GM12865 (cell line): ENCODE results near the gene UNKL.
A peak's percentile ranks its signal among the peaks of the same experiment; 100 is the strongest.

ENCODE experiments used
- DNase-seq: peaks from one replicate; pipeline ENCODE4 v3.0.0; 2010; ENCODE audit warnings: low read depth
- H3K4me3 ChIP-seq: 2 replicates; pipeline ENCODE4 v1.5.1; 2011; ENCODE audit warnings: mild to moderate bottlenecking, low read depth, low read length, control low read depth
- TF ChIP-seq, protein P1 (sequence below): IDR thresholded peaks from 2 replicates; pipeline ENCODE4 v1.5.1; 2011; ENCODE audit warnings: low read length, control low read depth, low read depth, inconsistent platforms; ENCODE audit not compliant: insufficient read depth; ENCODE audit errors: missing control alignments

Gene UNKL

DNA sequence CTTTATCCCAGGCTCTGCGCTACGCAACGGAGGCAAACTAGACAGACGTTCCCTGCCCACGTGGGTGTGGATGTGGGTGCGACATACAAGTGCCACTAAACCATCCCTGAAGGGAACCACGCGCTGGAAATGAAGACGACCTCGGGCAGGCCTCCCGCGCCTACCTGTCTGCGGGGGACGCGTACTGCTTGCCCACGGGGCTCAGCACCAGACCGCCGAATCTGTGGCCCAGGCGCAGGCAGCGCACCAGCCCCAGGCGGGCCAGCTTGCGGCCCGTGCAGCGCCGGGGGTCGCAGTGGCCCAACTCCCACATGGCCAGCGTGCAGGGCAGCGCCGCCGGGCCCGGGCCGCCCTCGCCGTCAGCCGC, 63.3 kb downstream of the UNKL start:
- H3K4me3 ChIP-seq, result peak overlapping the region; percentile 66
- TF ChIP-seq, protein P1, sequence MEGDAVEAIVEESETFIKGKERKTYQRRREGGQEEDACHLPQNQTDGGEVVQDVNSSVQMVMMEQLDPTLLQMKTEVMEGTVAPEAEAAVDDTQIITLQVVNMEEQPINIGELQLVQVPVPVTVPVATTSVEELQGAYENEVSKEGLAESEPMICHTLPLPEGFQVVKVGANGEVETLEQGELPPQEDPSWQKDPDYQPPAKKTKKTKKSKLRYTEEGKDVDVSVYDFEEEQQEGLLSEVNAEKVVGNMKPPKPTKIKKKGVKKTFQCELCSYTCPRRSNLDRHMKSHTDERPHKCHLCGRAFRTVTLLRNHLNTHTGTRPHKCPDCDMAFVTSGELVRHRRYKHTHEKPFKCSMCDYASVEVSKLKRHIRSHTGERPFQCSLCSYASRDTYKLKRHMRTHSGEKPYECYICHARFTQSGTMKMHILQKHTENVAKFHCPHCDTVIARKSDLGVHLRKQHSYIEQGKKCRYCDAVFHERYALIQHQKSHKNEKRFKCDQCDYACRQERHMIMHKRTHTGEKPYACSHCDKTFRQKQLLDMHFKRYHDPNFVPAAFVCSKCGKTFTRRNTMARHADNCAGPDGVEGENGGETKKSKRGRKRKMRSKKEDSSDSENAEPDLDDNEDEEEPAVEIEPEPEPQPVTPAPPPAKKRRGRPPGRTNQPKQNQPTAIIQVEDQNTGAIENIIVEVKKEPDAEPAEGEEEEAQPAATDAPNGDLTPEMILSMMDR, result no peak
- no peak for DNase-seq

DNA sequence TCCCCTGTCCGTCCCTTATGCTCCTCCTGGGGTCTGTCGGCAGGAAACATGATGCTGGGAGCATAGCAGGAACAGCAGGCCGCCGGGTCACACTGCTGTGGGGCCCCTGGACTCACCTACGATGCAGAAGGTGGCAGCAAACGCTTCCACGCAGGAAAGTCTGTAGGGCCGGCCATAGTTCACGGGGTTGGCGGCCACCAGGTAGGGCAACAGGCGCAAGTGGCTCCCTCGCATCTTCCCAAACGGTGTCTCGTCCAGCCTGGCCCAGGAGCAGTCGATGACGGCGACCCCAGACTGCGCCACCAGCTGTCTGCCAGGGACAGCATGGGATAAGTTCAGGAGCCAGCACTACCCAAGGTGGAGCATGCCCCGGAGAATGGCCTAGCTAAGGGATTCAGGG, 63.8 kb downstream of the UNKL start:
- H3K4me3 ChIP-seq, result peak overlapping the region; percentile 66
- TF ChIP-seq, protein P1, result no peak
- no peak for DNase-seq

GRCh38 chr16:1349951-1350350, 64.6 kb downstream of the UNKL start:
- H3K4me3 ChIP-seq, result no peak overlapping the region
- TF ChIP-seq, protein P1, result no peak
- no peak for DNase-seq

- H3K4me3 ChIP-seq, result no peak overlapping the region
- TF ChIP-seq, protein P1, result no peak
- no peak for DNase-seq
These were observed 65.2 kb downstream of the UNKL start for GRCh38 chr16:1349351-1349750.

DNA sequence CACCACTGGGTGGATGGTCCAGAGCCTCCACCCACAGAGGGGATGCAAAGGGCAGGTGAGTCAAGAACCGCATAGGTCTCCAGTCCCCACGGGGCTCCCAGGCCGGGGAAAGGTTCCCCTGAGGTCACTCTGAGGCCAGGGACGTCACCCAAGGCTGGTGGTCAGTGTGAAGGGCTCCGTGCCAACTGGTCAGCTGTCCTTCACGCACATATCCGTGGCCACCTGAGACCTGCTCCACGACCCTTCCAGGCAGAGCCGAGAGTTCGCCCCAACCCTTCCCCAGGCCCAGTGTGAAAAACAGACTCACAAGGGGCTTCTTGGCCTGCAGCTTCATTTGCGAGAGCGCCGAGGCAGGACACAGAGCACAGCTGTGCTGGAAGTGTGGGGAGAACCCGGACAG, 65.6 kb downstream of the UNKL start:
- DNase-seq, result no peak
- TF ChIP-seq, protein P1, result no peak
- H3K4me3 ChIP-seq, result no peak overlapping the region

GRCh38 chr16:1348441-1348840, 66.1 kb downstream of the UNKL start:
- H3K4me3 ChIP-seq, result no peak overlapping the region
- no peak for DNase-seq
- TF ChIP-seq, protein P1, result no peak

DNA sequence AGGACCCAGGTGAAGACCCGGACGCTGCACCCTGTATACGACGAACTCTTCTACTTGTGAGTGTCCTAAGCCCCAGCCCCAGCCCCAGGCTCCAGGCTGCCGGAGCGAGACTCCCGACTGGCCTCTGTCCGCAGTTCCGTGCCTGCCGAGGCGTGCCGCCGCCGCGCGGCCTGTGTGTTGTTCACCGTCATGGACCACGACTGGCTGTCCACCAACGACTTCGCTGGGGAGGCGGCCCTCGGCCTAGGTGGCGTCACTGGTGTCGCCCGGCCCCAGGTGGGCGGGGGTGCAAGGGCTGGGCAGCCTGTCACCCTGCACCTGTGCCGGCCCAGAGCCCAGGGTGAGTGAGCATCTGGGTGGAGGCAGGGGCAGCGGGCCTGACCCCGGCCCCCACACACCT, 66.5 kb downstream of the UNKL start:
- TF ChIP-seq, protein P1, result no peak
- no peak overlapping the region for H3K4me3 ChIP-seq
- DNase-seq, result no peak
